Stimulated activated CD4-positive, alpha-beta T cell treated with anti-CD3 and anti-CD28 coated beads, TNF-alpha, amount 100 ng/mL, for 24 hours (primary cell): ENCODE results near the gene PDF.
"Not testable (repeated sequence)": the region's sequence is repeated elsewhere in the genome, so short reads cannot be mapped to it uniquely, and the experiment has no call there.

Experiments used
- DNase-seq, 3 experiments: peaks; one replicate each; pipeline ENCODE4 v3.0.0-alpha.2; 2020; ENCODE audit warnings: low read depth in 3 of 3

Gene PDF

GRCh38 chr16:69316595-69317034 is 13.8 kb downstream of the PDF start:
- no peak for DNase-seq

- no peak for DNase-seq
These were observed 14.7 kb downstream of the PDF start for GRCh38 chr16:69315486-69316311.

- no peak for DNase-seq
These were observed 15.9 kb downstream of the PDF start for GRCh38 chr16:69314534-69314933.

- DNase-seq, result no peak
These were observed 16.9 kb downstream of the PDF start for GRCh38 chr16:69313469-69313868.

DNA sequence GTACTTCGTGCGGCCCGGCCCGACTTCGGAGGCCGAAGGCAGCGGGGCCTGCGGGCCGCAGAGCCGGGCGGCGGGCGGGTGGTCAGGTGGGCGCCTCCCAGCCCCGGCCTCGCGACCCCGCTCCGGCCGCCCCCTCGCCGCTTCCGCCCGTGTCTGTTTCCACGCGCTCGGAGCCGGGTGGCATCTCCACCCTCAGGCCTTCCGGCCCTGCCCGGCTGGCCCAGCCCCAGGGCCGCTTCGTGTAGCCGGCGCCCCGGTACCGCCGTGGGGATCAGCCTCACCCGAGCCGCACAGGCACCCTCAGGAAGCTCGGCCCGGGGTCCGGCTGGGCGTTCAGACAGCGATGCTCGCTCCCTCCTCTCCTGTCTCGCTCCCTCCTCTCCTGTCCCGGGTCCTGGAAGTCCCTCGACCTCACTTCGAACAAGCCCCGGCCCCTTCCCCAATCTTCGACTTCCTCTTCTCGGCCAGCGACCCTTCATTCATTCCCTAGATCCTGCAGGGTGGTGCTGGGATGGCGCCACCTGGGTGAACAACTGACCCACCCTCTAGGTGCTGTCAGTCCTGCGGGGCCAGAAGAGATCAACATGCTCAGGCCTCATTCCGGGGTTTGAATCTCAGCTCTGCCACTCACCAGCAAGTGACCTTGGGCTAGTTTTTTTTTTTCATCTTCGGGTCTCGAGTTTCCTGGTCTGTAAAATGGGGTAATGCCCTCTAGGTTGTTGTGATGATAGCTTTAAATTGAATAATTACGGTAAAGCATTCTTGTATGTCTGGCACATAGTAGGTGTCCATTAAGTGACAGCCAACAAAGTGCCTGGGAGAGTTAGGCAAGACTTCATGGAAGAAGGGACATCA is 18.6 kb downstream of the PDF start:
- peak in 1 of 3 experiments; percentile 42 for DNase-seq

GRCh38 chr16:69310653-69311532 is 19.5 kb downstream of the PDF start, which contains the start of gene VPS4A:
Gene VPS4A (plus strand): TSS chr16:69311350. CDS start chr16:69311512, 162 bp downstream.
- peak; percentile 94 to 96 (median 96) for DNase-seq

DNA sequence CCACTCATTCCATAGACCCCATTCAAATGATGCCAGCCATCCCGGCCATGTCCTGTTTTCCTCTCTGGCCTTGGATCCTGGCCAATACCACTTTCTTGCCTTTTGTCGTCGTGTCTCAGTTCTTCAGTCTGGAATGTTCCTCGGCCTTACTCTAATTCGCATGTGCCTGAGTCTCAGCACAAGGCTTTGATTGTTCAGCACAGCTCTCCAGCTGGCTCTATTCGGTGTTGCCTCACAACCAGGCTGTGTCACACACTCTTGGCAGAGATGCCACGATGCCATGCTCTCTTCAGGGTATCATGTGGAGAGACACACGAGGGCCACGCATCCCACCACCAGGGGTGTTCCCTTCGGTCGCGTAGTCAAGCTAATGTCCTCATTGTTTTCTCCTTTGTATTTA is 21.1 kb downstream of the PDF start:
- no peak for DNase-seq

GRCh38 chr16:69307856-69308255 is 22.5 kb downstream of the PDF start:
- DNase-seq, result no peak

DNA sequence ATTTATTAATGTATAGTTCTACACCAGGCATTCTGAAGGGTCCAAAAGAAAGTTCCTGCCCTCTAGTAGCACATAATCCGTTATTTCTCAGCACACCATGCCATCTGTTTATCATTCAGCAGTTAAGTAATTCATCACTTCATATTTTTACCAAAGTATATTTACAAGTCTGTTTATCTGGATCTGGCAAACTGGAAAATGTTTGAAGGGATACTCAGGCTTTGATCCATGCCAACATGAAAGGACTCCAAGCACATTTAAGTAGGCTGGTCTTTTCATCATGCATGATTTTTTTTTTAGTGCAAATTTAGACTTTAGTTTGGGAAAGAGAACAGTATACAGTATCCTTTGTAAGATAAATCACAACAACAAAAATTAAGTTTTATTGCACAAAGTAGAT is 23.3 kb downstream of the PDF start:
- no peak for DNase-seq

DNA sequence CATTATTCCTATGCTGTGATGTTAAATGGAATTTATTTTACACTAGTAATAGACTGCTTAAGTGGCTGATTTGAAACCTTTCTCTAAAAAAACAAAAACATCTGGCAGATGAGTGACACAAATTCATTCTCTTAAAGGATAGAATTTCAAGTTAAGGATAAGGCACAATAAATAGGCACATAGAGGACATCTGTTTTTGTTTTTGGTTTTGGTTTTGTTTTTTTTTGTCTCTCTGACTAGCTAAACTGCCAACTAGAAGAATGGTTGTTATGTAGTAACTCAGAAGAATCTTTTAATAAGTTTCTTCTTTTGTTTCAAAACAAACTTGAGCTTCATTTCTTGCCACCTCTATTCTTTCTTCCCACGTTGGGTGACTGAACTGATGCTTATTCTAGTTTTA is 24.4 kb downstream of the PDF start:
- no peak for DNase-seq

- no peak for DNase-seq
These were observed 28.1 kb downstream of the PDF start for GRCh38 chr16:69302301-69302700.

DNA sequence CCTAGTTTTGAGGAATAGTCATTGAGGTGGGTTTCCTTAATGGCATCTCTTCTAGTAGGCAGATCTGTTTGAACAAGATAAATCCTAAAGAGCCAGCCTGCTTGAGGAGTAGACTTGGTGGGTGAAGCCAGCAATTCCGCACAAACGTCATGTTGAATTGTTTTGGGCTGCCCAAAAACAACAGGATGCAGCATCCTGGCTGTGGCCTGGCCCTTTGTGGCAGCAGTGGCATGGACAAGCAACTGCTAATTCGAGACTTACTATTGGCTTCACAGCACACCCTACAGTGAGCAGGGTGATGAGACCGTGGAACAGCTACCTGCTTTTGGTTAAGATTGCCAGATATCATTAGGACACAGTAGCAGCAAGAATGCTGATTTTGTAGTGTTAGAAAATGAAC is 28.5 kb downstream of the PDF start:
- no peak for DNase-seq

DNA sequence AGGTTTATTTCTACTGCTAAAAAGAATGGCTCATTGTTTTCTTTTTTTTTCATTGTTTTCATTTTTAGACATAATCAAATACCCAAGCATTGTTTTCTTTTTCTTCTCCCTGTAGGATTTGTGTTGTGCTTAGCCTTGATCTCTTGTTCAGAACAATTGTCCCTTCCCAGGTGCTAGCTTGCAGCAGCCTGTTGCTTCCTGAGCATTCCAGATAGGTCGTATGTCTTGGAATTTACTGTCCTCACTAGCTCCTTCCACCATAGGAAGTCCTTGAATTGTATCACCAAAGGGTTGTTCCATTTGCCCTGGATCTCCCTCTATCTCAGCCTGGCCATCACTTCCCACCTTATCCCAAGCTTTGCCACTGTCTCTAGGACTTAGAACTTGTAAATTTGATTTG is 29.2 kb downstream of the PDF start:
- DNase-seq, result no peak

DNA sequence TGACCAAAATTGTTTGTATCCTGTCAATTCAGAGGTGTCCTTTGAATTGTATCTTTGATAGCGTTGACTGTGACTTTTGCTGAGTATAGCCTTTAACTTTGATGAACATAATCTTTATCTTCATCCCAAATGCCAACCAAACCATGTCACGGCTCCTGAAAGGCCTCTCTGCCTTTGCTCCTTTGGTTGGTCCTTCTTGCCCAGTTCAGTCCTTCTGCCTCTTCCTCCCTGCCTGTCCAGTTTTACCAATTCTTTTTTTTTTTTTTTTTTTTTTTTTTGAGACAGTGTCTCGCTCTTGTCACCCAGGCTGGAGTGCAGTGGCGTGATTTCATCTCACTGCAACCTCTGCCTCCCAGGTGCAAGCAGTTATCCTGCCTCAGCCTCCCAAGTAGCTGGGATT is 32.1 kb downstream of the PDF start:
- no peak for DNase-seq

- DNase-seq, result not testable (repeated sequence)
These were observed 33.6 kb downstream of the PDF start for GRCh38 chr16:69296771-69297170.

DNA sequence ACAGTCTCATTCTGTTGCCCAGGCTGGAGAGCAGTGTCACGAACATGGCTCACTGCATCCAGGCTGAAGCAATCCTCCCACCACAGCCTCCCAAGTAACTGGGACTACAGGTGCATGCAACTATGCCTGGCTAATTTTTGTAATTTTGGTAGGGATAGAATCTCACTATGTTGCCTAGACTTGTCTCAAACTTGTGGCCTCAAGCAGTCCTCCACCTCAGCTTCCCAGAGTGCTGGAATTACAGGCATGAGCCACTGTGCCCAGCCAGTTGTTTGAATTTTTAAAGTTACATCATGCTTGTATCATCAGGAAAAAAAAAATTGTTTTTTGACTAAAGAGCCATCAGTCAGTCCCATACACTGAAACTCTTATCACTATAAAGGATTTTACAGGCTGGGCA is 36.3 kb downstream of the PDF start:
- DNase-seq, result no peak

DNA sequence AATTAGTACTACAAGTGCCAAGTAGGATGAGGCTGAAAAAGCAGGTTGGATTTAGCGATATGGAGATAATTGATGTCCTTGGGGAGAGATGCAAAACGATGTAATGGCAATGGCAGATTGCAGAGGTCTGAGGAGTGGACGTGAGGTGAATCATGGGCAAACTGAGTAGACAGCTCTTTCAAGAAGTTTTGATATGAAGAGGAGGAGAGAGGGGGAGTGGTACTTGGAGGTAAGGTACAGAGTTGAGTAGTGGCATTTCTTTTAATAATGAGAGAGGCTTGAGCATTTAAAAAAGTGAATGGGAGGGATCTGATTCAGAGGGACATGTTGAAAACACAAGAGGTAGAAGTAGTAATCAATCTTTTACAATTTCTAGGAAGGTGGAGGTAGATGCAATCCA is 37.0 kb downstream of the PDF start:
- no peak for DNase-seq

DNA sequence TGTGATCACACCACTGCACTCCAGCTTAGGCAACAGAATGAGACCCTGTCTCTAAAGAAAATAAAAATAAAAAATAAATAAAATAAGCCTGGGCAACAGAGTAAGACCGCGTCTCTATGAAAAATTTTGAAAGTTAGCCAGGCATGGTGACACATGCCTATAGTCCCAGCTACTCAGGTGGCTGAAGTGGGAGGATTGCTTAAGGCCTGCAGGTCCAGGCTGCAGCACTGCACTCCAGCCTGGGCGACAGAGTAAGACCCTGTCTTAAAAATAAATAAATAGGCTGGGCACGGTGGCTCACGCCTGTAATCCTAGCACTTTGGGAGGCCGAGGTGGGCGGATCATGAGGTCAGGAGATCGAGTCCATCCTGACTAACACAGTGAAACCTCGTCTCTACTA is 38.7 kb downstream of the PDF start:
- not testable (repeated sequence) for DNase-seq

DNA sequence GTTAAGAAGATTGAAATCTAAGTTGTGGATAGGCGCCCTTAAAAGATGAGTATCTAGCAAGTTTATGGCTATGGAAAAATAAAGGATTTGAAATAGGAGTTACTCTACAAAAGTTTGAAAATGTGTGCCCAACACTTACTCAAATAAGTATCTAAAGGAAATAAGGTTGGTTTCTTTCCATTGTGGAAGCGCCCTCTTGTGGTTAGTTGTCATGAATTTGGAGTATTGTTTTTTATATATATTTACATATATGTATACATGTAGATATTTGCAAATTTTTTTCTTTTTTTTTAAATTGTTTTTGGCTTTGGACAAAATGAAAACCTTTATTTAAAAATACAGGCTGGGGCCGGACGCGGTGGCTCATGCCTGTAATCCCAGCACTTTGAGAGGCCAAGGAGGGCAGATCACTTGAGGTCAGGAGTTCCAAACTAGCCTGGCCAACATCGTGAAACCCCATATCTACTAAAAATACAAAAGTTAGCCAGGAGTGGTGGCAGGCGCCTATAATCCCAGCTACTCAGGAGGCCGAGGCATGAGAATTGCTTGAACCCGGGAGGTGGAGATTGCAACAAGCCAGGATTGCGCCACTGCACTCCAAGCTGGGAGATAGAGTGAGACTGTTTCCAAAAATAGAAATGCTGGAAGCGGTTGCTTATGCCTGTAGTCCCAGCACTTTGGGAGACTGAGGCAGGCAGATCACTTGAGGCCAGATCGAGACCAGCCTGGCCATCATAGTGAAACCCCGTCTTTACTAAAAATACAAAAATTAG is 43.3 kb downstream of the PDF start:
- peak in 2 of 3 experiments; percentile 16 to 37 for DNase-seq

GRCh38 chr16:69285240-69285639 is 45.1 kb downstream of the PDF start:
- no peak for DNase-seq

GRCh38 chr16:69283851-69284250 is 46.5 kb downstream of the PDF start:
- DNase-seq, result no peak
